NCI-H226 (cell line): ENCODE data around the gene NDUFS6.
A peak's percentile ranks its signal among the peaks of the same experiment; 100 is the strongest.

ENCODE experiments used
- DNase-seq: peaks from one replicate; pipeline ENCODE4 v3.0.0-alpha.2; 2015

Gene NDUFS6

DNA sequence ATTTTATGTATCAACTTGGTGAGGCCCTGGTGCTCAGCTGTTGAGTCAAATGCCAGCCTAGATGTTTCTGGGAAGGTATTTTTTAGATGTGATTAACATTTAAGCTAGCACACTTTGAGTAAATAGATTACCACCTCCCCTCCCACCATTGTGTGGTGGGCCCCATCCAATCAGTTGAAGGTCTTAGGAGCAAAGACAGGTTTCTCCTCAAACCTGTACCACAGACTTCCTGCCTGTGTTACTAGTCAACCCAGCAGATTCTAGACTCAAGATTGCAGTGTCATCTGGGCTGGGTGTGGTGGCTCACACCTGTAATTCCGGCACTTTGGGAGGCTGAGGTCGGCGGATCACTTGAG, 35.3 kb upstream of the NDUFS6 start:
- no peak for DNase-seq

DNA sequence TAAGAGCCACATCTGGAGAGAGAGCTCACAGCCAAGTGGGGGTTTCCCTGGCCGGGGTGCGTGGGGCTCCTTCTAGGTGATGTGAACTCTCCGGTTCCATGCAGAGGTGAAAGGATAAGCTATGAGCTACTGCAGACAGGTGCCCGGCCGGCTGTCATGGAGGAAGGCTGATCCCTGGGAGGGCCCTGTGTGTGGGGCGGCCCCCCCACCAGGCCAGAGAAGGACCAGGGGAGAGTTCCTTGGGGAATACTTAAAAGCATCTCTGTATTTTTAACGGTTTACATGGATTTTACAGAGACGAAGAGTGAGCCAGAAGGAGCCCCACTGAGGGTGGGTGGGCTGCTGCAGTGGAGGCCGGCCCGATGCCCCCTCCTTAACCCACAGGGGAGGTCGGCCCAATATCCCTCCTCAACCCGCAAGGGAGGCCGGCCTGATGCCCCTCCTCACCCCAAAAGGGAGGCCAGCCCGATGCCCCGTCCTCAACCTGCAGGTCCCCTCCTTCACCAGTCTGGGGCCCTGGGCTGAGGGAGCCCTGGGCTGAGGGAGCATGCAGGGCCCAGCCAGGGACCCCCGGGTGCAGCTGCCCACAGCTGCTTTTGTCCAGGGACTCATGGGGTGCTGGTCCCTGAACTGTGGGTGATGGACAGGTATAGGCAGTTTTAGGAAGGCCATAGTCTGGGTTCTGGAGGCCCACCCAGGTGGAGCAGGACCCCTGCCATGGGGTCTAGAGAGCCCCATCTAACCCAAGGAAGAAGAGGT, 33.5 kb upstream of the NDUFS6 start:
- no peak for DNase-seq

DNA sequence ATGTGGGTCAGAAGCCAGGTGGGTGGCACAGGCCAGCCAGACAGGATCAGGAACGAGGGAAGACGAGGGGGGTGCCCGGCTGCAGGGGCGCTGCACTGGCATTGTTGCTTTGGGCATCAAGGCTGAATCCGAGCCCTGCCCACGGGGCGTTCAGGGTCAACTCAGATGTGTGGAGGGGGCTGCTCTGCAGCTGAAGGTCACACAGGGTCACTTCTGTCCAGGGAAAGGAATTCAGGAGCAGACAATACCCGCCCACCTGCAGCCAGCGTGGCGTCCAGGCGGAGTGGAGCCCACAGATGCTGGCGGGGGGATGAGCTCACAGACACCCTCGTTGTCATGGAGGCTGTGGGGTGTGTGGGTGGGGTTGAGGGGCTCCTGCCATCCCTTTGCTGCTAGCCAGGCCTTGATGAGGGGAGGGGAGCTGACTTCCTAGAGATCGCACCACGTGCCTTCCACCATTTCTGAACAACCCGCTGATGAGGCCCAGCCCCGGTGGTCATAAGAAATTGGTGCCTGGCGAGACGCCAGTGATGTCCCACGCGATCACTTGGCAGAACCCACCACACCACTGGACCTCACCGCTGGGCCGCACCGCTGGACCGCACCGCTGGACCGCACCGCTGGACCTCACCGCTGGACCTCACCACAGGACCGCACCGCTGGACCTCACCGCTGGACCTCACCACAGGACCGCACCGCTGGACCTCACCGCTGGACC, 32.8 kb upstream of the NDUFS6 start:
- no peak for DNase-seq

DNA sequence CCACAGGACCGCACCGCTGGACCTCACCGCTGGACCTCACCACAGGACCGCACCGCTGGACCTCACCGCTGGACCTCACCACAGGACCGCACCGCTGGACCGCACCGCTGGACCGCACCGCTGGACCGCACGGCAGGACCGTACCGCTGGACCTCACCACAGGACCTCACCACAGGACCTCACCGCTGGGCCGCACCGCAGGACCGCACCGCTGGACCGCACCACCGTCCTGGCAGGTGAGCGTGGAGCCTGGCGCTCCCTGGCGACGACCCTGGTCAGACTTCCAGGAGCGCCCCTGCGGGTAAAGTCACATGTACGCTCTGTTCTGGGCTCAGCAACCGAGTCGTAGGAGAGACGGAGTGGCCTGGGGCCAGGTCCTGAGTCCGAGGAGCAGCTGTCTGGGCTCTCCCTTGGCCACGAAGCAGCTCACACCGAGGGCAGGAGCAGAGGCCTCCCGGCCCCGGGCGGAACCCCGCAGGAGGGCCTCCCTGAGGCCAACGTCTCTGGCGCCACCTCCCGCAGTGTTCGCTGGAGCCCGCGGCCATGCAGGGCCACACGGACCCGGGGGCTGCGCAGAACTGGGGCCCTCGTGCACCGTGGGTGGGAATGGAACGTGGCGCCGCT, 32.1 kb upstream of the NDUFS6 start:
- DNase-seq: no peak

DNA sequence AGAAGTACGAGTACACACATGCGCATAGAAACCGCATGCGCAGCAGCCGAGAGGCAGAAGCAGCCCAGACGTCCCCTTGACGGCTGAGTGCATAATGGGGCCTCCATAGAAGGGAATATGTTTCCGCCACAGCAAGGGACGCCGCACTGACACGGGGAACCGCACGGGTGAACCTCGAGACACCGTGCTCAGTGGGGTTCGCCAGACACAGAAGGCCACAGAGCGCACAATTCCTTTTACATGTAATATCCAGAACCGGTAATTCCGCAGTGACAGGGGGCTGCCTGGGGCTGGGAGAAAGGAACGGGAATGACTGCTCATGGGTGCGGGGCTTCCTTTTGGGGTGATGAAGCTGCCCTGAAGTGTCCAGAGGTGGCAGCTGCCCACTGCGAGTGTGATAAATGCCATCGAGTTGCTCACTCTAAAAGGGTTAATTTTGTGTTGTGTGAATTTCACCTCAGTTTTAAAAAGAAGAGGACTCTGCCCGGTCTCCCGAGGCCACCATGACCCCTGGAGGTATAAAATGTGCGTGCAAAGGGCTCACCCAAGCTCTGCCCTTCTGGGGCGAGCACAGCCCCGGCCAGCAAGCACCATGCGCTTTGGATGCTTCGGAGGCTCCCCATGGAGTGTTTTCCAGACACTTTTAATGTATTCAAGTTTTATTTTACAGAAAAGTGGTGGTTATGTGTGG, 31.3 kb upstream of the NDUFS6 start:
- no peak for DNase-seq

DNA sequence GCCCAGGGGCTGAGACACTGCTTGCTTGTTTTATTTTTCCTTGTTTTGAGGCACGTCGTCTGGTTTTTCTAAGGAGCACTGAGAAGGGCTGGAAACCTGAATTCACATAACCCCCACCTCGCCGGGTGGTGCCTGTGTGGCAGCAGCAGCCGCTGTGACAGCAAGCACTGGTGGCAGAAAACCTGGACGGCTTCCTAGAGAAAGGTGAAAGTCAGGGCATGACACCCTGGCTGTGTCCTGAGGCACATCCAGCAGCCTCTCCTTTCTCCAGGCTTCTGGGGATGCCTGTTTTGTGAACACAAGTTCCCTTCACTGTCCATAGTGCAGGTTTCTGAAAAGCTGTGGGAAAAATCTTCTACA, 30.8 kb upstream of the NDUFS6 start:
- DNase-seq: no peak

DNA sequence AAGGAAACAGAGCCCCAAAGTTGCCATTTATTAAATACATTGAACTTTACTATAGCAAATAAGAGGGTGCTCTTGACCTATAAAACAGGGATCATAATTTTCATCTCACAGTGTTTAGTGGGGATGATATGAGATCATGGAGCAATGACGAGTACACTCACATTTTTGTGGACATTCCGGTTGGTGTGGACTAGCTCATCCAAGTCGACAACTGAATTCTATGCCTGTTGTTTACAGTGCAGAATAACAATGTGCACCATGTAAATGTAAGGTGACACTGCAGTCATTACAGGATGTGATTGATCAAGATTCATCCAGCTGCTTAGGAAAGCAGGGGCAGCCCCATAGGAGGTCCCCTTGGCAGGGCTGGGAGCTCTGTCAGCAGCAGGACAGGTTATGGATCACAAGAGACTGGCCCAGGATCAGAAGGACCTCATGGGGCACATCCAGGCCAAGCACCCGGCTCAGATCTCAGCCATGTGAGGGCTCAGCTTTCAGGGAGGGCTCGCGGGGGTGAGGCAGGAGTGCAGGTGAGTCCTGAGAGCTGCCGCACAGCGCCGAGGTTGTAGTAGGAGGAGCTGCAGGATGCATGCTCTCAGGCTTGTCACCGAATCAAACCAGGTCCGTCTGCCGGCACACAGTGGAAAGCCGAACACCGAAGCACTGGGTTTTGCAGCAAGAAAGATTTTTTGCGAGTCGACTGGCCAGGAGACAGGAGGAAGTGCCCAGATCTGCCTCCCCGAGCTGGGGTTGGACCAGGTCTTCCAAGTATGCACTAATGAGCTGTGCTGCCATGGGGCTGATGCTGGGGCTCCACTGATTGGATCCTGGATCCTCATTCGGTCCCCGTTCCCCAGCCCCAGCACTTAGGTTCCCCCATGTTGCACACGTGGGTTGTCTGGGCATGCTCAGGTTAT, 29.8 kb upstream of the NDUFS6 start:
- DNase-seq: no peak

DNA sequence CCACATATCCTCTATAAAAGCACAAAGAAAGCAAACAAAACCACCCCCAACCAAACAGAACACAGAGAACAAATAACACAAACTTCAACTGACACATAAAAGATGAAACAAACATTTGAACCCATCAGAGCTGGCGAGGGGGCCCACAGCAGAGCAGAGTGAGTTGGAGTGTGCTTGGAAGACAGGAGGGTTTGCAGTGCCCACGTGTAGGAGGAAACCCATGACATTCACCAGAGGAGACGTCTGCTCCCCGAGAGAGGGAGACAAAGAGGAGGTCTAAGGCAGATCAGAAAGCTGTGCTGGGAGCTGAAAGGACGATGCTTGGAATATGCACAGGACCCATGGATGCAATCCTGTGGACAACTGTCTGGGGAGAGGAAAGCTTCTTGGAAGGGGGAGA, 28.6 kb upstream of the NDUFS6 start:
- peak; percentile 13 for DNase-seq

DNA sequence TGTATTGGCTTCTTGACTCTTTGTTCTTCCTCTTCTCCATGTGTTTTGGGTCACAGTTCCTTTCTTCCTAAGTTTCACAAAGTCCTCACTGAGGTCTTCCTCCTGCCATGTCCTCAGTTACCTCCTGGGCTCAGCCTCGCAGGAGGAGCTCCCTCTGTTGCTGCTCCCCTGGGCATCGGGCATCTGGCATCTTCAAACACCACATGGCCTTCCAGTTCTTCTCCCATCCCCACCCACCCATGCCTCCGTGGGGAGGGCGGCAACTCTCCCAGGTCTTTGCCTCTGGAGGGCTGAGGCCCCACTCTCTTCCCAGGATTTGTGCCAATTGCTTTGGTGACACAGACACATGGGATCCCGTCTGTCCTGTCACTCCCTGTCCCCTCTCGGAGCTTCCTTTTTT, 24.4 kb upstream of the NDUFS6 start:
- no peak for DNase-seq

DNA sequence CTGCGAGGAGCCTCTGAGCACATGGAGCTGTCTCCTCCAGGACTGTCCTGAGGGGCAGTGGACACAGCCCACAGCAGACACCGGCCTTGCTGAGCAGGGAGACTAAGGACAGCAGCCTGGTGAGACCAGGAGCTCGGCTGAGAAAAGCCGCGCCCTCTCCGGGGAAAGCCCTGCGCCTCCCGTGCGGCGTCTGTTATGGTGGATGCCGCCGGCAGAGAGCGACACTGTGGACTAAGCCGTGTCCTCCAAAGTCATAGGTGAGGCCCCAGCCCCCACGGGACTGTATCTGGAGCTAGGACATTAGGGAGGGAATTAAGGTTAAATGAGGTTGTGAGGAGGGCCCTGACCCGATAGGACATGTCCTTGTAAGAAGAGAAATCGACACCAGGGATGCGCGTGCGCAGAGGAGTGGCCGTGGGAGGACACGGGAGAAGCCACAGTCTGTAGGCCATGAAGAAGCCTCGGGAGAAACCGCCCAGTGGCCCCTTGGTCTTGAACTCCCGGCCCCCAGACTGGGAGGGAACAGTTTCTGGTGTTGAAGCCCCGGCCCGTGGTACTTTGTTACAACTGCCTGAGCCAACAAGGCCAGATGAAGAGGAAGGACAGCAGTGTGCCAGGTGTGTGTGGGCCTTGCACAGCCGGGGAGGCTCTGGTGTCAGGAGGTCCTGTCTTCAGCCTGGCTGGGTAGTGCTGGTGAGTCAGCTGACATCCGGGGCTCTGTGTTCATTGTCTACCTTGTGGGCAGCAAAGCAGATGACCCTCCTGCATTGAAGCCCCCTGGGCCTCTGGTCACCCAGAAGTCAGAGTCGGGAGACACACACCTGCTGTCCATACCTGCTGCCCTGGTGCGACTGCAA, 23.7 kb upstream of the NDUFS6 start:
- no peak for DNase-seq

DNA sequence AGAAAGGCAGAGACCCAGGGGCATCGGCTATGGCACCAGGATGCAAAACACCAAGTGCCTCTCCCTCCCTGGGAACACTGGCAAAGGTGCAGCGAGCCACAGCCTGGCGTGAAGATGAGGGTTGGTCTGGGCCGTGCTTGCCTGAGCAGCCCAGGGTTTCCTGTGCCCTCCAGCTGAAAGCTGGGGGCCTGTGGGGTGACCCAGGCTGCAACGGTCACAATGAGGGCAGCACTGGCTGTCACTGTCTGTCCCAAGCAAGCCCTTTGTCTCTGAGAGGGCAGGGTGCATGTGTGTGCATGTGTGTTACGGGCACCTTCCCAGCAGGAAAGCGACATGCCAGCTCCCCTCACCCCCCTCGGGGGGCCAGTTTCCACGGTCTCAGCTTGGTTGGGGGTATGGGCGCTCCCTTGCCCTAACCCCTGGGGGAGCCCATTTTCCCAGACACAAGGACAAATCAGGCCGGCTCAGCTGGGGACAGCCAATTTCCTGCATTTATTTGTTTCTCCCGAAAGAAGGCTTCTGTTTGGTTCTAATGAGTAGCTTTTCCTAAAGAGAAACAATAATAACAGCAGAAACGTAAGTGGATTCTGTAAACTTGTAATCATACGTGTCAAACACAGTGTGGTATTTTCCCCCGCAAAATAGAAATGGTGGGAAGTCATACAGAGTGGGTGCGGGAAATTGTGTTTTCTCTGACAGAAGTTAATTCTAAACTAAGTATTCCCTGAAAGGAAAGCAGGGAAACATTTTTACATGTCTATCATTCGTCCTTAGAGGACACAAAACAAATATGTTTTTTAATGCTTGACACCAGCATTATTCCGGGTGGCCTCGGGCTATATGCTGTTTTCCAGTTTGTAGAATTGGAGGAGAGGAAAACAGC, 22.8 kb upstream of the NDUFS6 start:
- no peak for DNase-seq

DNA sequence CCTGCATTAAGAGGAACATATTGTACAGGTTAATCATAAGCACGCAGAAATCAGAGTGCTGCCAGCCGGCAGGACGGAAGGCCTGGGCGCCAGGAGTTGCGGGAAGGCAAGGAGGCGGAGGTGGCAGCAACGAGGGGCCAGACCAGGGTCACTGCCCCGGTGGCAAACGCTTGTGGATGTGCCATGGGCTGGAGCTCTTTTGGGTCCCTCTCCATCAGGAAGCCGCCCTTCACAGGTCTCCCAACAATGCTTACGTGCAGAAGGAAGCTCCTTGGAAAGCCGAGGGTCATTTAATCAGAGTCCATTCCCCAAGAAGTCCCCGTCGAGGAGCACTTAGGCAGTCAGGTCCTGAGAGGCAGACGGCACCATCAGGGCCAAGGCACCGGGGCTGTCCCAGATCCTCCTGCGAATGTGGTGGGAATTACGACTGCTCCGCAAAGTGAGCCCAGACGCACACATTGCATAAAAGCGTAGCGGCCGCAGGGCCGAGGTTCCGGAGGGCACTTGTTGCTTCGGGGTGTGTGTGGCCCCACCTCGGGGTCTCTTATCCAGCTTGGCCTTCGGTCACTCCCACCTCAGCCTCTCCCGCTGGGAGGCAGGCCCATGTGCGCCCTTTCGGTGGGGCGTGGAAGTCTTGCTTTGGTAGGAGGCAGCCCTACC, 22.1 kb upstream of the NDUFS6 start:
- DNase-seq: no peak

DNA sequence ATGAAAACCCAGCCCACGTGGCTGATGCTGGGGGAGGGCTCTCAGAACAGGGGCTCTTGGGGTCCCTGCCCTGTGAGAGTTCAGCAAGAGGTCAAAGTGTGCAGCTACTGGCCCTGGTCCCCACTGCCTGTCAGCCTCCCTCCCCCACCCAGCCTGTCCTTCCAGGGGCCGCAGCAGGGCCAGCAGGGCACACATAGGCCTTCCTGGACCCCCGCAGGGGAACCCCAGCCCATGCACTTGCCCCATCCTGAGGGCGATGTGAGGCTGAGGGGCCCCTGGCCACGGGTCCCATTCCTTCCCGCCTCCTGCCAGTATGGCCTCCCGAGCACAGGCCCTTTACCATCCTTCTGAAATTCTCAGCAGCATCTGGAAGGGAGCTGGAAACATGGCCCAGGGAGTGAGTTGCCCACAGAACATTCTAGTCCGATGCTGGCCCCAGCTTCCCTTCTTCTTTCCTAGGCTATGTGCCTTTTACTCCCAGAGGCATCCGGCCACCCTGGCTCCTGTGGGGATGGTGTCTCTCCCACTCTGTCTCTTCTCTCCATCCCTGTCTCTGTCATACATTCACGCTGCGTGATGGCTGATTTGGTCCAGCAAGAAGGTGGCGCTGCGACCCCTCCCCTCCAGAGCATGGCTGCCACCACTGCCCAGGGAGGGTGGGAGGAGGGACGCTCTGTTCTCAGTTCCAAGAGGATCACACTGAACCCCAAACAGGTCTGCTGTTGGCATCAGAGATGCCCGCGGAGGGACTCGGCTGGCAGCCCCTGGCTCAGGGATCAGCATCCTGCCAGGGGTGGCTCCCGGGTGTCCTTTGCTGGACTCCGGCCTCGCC, 21.2 kb upstream of the NDUFS6 start:
- DNase-seq: no peak

DNA sequence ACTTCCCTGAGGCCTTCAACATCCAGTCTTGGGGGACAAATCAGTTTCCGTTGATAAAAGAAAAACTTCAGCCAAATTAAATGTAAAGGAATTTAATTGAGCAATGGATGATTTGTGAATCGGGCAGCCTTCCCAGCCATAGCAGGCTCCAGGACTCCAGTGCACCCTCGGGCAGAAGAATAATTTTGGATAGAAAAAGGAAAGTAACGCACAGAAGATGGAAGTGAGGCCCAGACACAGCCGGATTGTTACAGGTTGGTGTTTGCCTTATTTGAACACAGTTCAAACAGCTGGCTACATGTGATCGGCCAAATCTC, 20.6 kb upstream of the NDUFS6 start:
- no peak for DNase-seq

DNA sequence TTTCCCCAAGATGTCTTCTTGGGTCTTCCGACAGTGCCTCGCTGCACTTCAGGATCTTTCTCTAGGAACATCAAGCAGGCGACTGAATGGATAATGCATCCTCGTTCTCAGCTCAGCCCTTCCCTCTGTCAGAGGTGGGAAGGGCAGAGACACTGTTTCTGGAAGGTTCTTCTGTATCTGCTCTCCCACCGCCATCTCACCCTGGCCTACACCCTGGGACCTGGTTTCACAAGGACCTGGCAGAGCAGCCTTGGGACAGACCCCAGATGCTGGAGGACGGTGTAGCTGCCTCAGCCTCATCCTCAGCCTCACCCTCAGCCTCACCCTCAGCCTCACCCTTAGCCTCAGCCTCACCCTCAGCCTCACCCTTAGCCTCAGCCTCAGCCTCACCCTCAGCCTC, 20.1 kb upstream of the NDUFS6 start:
- no peak for DNase-seq

DNA sequence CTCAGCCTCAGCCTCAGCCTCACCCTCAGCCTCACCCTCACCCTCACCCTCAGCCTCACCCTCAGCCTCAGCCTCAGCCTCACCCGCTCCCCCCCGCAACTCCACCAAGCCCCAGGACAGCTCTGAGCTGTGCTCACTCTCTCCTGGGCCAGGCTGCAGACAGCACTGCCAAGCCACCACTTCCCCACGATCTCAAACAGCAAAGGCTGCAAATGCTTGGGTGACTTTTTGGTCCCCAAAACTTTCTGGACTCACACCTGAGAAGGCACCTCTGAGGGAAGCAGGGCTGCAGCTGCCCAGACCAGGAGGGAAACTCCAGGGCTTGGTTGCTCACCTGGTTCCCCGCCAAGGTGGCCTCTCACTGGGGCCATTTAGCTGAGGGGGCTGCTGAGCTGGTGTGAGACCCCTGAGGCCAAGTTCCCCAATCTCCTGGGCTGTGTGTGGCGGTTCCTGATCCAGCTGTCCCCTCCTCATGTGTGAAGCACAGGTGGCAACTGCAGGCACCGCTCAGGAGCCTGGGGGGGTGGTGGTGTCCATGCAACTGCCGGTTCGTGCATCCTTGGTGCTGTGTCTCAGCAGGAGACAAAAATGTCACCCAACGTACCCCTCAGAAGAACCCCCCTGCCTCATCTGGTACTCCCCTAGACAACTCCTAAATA, 19.4 kb upstream of the NDUFS6 start:
- DNase-seq: no peak

DNA sequence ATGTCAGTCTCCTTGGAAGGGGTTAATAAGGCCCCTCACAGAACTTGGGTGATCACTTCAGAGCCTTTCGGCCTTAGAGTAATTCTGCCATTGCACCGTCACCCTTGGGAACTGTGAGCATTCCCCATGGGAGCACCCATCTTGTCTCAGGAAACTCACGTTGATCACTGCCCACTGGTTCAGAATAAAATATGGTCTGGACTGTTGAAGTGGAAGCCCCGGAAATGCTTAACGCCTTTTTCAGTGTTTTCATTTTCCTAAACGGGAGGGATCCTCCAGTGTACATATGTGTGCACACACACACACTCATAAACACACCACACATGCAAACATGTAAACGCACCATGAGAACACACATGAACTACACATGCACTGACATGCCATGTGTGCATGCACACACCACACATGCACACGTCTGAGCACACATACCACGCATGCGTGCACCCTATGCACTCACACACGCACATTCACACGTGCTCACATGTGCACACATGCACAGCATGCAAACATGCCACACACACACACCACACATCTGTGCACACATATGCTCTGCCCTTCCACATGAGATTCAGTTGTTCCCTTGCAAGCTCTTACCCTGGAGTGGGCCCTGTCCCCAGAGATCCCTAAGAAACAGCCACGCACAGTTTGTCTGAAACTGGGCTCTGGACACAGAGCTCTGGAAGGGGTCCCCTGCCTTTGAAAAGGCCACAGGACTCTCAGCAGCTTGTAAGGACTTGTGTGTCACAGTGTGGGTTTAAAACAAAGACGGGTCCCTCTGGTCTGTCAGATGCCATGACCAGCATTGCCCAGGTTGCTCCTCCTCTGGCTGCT, 18.6 kb upstream of the NDUFS6 start:
- no peak for DNase-seq

DNA sequence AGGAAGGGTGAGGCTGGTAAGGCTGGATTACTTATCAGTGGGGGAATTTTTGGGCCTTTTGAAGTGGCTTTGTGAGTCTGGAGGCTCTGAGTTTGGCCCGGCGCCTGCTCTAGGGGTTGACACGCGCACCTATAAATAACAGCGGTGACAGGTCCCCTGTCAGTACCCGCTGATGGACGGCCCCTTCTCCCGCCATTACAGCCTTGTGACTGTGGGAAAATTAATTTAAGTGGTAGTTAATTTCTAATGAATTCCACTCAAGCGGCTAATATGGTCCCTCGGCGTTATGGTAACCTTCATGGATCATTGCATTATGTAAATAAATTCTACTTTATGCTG, 18.0 kb upstream of the NDUFS6 start:
- DNase-seq: no peak
